Endothelial cell of umbilical vein (primary cell): ENCODE measurements around the gene MYRIP. TPM values are rescaled to one million over a fixed set of nuclear protein-coding genes. Genes with fewer than 3 reads are reported as not detected.
"Not testable (repeated sequence)": the region's sequence is repeated elsewhere in the genome, so short reads cannot be mapped to it uniquely, and the experiment has no call there.

Experiments used
- BruUV-seq: library from RNA; stranded (reverse); fragments of 400-500 nt; replicated peaks from 2 replicates; lab custom pipeline; 2021; lab: Mats Ljungman, UMichigan
- CTCF ChIA-PET: fragments of 300-600, 350-600 bp; sonication (Branson Sonifier 250); formaldehyde crosslinking; loops from one replicate; lab custom pipeline; 2021; ENCODE audit warnings: antibody characterized with exemption, inconsistent platforms; lab: Charles Lee
- POLR2A ChIA-PET: fragments of 300-600, 350-600 bp; sonication (Branson Sonifier 250); formaldehyde crosslinking; loops from one replicate; lab custom pipeline; 2021; ENCODE audit warnings: antibody characterized with exemption, inconsistent platforms; lab: Charles Lee
- DNase-seq: peaks from one replicate; pipeline ENCODE4 v3.0.0-alpha.2; 2011; ENCODE audit warnings: low read depth, low spot score
- FAIRE-seq: peaks from 2 replicates; lab custom pipeline; 2011; peaks lifted over from hg19 to GRCh38; lab: Jason Lieb, UNC
- H2AFZ ChIP-seq: 2 replicates; pipeline ENCODE4 v1.6.0; 2012; ENCODE audit warnings: low read depth, low read length, control low read depth, inconsistent platforms
- H3K27ac ChIP-seq: 2 replicates; pipeline ENCODE4 v1.5.1; 2011; ENCODE audit warnings: low read depth, mild to moderate bottlenecking, control low read depth, low read length, moderate library complexity; ENCODE audit not compliant: insufficient read depth
- H3K27me3 ChIP-seq, 2 experiments: 2 replicates each; pipeline versions ENCODE4 v1.6.0 to v1.6.1; 2011; ENCODE audit warnings: low read length in 2 of 2, mixed read lengths in 1 of 2; ENCODE audit not compliant: control insufficient read depth in 2 of 2, insufficient read depth in 2 of 2
- H3K36me3 ChIP-seq, 2 experiments: 2 replicates in 1 of 2; 3 replicates in 1 of 2; pipeline ENCODE4 v1.5.1; 2011; ENCODE audit warnings: low read length in 2 of 2, mild to moderate bottlenecking in 1 of 2, moderate library complexity in 1 of 2; ENCODE audit not compliant: control insufficient read depth in 2 of 2, insufficient read depth in 2 of 2; ENCODE audit errors: extremely low read depth in 1 of 2
- H3K4me1 ChIP-seq: 3 replicates; pipeline ENCODE4 v1.5.1; 2011; ENCODE audit warnings: mild to moderate bottlenecking, low read length; ENCODE audit not compliant: control insufficient read depth, insufficient read depth; ENCODE audit errors: extremely low read depth
- H3K4me2 ChIP-seq: 2 replicates; pipeline ENCODE4 v1.6.1; 2011; ENCODE audit warnings: low read length, control low read depth, mixed read lengths; ENCODE audit not compliant: insufficient read depth
- H3K4me3 ChIP-seq, 3 experiments: fragments of 200-600 bp in 1 of 3; sonication (generic), shearing (Covaris generic) in 1 of 3; replicated peaks in 1 of 3; 2 replicates each; pipeline ENCODE4 v1.5.1; 2011 to 2016; ENCODE audit warnings: control low read depth in 3 of 3, low read length in 3 of 3, mild to moderate bottlenecking in 2 of 3, inconsistent platforms in 1 of 3, low read depth in 1 of 3, moderate library complexity in 1 of 3; ENCODE audit not compliant: insufficient read depth in 1 of 3
- H3K79me2 ChIP-seq: 2 replicates; pipeline ENCODE4 v1.6.0; 2012; ENCODE audit warnings: low read length, inconsistent platforms; ENCODE audit not compliant: control insufficient read depth, insufficient read depth
- H3K9ac ChIP-seq: replicated peaks from 2 replicates; pipeline ENCODE3; 2011; ENCODE audit warnings: low read length, control low read depth; ENCODE audit not compliant: insufficient read depth; ENCODE audit errors: extremely low read depth
- H3K9me1 ChIP-seq: replicated peaks from 3 replicates; pipeline ENCODE4 v1.6.0; 2011; ENCODE audit warnings: mild to moderate bottlenecking, low read length; ENCODE audit not compliant: control insufficient read depth, insufficient read depth; ENCODE audit errors: extremely low read depth
- H3K9me3 ChIP-seq: replicated peaks from 2 replicates; pipeline ENCODE4 v1.5.1; 2012; ENCODE audit warnings: low read length, inconsistent platforms; ENCODE audit not compliant: control insufficient read depth, insufficient read depth
- H4K20me1 ChIP-seq: replicated peaks from 2 replicates; pipeline ENCODE3; 2011; ENCODE audit warnings: mild to moderate bottlenecking, low read length; ENCODE audit not compliant: control insufficient read depth, insufficient read depth; ENCODE audit errors: extremely low read depth
- CTCF ChIP-seq, 2 donors: IDR thresholded peaks; 1 replicate in 1 of 2; 2 replicates in 1 of 2; pipeline ENCODE4 v1.5.1; 2011; ENCODE audit warnings: low read length in 2 of 2, mild to moderate bottlenecking in 2 of 2, moderate library complexity in 2 of 2, control low read depth in 1 of 2, inconsistent platforms in 1 of 2, low read depth in 1 of 2; ENCODE audit not compliant: insufficient read depth in 1 of 2; ENCODE audit errors: extremely low read depth in 1 of 2
- EZH2 ChIP-seq: IDR thresholded peaks from 2 replicates; pipeline ENCODE4 v1.6.1; 2012; ENCODE audit warnings: borderline replicate concordance, low read depth, mild to moderate bottlenecking, moderate library complexity, low read length, inconsistent platforms; ENCODE audit not compliant: severe bottlenecking
- FOS ChIP-seq: IDR thresholded peaks from 2 replicates; pipeline ENCODE4 v1.6.1; 2011; ENCODE audit warnings: mild to moderate bottlenecking, low read length, moderate library complexity, borderline replicate concordance; ENCODE audit not compliant: insufficient read depth
- GATA2 ChIP-seq: IDR thresholded peaks from 2 replicates; pipeline ENCODE4 v1.7.0; 2011; ENCODE audit warnings: low read depth, mild to moderate bottlenecking, moderate library complexity, mixed read lengths, low read length; ENCODE audit not compliant: insufficient read length, insufficient read depth
- JUN ChIP-seq: IDR thresholded peaks from 2 replicates; pipeline ENCODE4 v1.6.1; 2011; ENCODE audit warnings: borderline replicate concordance, low read depth; ENCODE audit not compliant: insufficient read length, insufficient read depth
- MAX ChIP-seq: IDR thresholded peaks from 2 replicates; pipeline ENCODE4 v1.6.1; 2011; ENCODE audit not compliant: insufficient read depth, insufficient read length
- MYC ChIP-seq: IDR thresholded peaks from one replicate; pipeline ENCODE4 v1.6.1; 2011; ENCODE audit warnings: mild to moderate bottlenecking, low read depth, low read length
- POLR2A ChIP-seq: IDR thresholded peaks from 2 replicates; pipeline ENCODE4 v1.6.1; 2012; ENCODE audit warnings: low read depth, mild to moderate bottlenecking, control low read depth, low read length
- POLR2AphosphoS5 ChIP-seq: IDR thresholded peaks from 2 replicates; pipeline ENCODE4 v1.6.1; 2012; ENCODE audit warnings: low read depth, mild to moderate bottlenecking, control low read depth, low read length, moderate library complexity; ENCODE audit not compliant: insufficient read depth
- dilution Hi-C: fragments of 300-500 bp; cut with MboI; formaldehyde crosslinking; loops from one replicate; pipeline ENCODE4 v1.15.0; 2019; ENCODE audit warnings: low sequenced_read_pairs; ENCODE audit not compliant: extremely low pct_ligation_motif_present
- intact Hi-C: fragments of 100-400 bp; cut with micrococcal nuclease; formaldehyde crosslinking; loops from one replicate; pipeline ENCODE4 v1.10.0; 2022
- polyA plus RNA-seq, 4 experiments: library from polyadenylated mRNA; depleted of rRNA in 3 of 4; stranded (reverse) in 3 of 4; unstranded in 1 of 4; fragments of >200 nt; gene quantifications; 2 replicates each; pipeline versions ENCODE4 v1.2.1 to v1.2.3, GENCODE V29; 2011 to 2012; ENCODE audit warnings: missing spikeins in 1 of 4
- total RNA-seq: library from RNA; stranded (reverse); gene quantifications from 2 replicates; pipeline ENCODE4 v1.2.3, GENCODE V29; 2021

Gene MYRIP
- total and polyA plus RNA-seq, 2 donors (not counting 3 experiments of a cell fraction or from before 2014, with no cell fraction given) = 6.7 to 11.9 TPM

- no peak for TF ChIP-seq FOS
- TF ChIP-seq MAX = no peak
- TF ChIP-seq GATA2 = no peak
- TF ChIP-seq POLR2A = no peak
- no peak for TF ChIP-seq JUN
- TF ChIP-seq MYC = no peak
- TF ChIP-seq EZH2 = no peak
- TF ChIP-seq POLR2AphosphoS5 = no peak
- TF ChIP-seq CTCF (IDR thresholded peaks at IDR 0.05; ENCODE audit: extremely low read depth in 1 of 2, insufficient read depth in 1 of 2, low read depth in 1 of 2, low read length in 2 of 2) = no peak
- dilution Hi-C loops (no loop called here), intact Hi-C loops (no loop called here)
- H3K4me2 ChIP-seq = no peak overlapping the region
- CTCF ChIA-PET = interaction anchor here (0.7 to 1.2 kb wide), 3 partner anchors 13 to 95 kb away, joined by 3 to 4 read pairs (median 3); no protein-coding TSS in a partner anchor
- H3K4me3 ChIP-seq = no peak overlapping the region
- no peaks in the 10 kb centered on the region for H3K9me1 ChIP-seq
- no peak overlapping the region for H3K9ac ChIP-seq
- FAIRE-seq (no peak), DNase-seq (no peak)
- no peaks in the 10 kb centered on the region for H3K4me1 ChIP-seq
- no peak overlapping the region for H2AFZ ChIP-seq
- no peak overlapping the region for H3K27ac ChIP-seq
- POLR2A ChIA-PET = no interaction called here
- H4K20me1 ChIP-seq = no peaks in the 10 kb centered on the region
- no peaks in the 10 kb centered on the region for H3K27me3 ChIP-seq
- H3K9me3 ChIP-seq = no peaks in the 10 kb centered on the region
- no TSS peak for BruUV-seq
- no peaks in the 10 kb centered on the region for H3K36me3 ChIP-seq
- H3K79me2 ChIP-seq = peaks cover 14% of the 10 kb centered on the region
These were observed 10.5 kb downstream of the MYRIP start for GRCh38 chr3:39819899-39820298.

- H3K4me1 ChIP-seq, H3K27me3 ChIP-seq, H3K79me2 ChIP-seq, H3K36me3 ChIP-seq, POLR2A ChIA-PET, intact Hi-C loops, FAIRE-seq, H3K27ac ChIP-seq, H3K4me3 ChIP-seq, H2AFZ ChIP-seq, H3K9me3 ChIP-seq, H3K4me2 ChIP-seq, BruUV-seq, dilution Hi-C loops, DNase-seq, H4K20me1 ChIP-seq, H3K9ac ChIP-seq, H3K9me1 ChIP-seq: not testable (repeated sequence)
- CTCF ChIA-PET = interaction anchor here (1.0 kb wide), 1 partner anchor 9 kb away, joined by 3 read pairs; no protein-coding TSS in a partner anchor
These were observed 24.4 kb downstream of the MYRIP start for GRCh38 chr3:39833764-39834163.
